WTC11 (cell line): Measurements from ENCODE around the gene PMEPA1. TPM values are rescaled to one million over a fixed set of nuclear protein-coding genes. Genes with fewer than 3 reads are reported as not detected.

Source experiments
- ATAC-seq: fragments of 200-7000 bp; cut with Tn5 transposase; 2 replicates; pipeline ENCODE4 v1.10.0; 2021; ENCODE audit warnings: mild to moderate bottlenecking, moderate library complexity
- CTCF ChIA-PET: fragments of 300-600 bp; sonication (Branson Sonifier 250); formaldehyde crosslinking; loops from one replicate; lab custom pipeline; 2021; ENCODE audit warnings: antibody characterized with exemption; lab: Charles Lee
- POLR2A ChIA-PET: fragments of 350-600 bp; sonication (Branson Sonifier 250); formaldehyde crosslinking; loops from one replicate; lab custom pipeline; 2021; ENCODE audit warnings: antibody characterized with exemption; lab: Charles Lee
- DNase-seq: peaks from one replicate; pipeline ENCODE4 v3.0.0; 2021; ENCODE audit warnings: low spot score
- H3K27ac Mint-ChIP-seq: 2 replicates; pipeline ENCODE4 v1.8.0; 2021; ENCODE audit warnings: mixed read lengths
- H3K27me3 Mint-ChIP-seq: 2 replicates; pipeline ENCODE4 v1.8.0; 2021; ENCODE audit warnings: low read depth, mild to moderate bottlenecking, moderate library complexity, mixed read lengths
- H3K36me3 Mint-ChIP-seq: 2 replicates; pipeline ENCODE4 v1.8.0; 2021; ENCODE audit warnings: mixed read lengths
- H3K4me1 Mint-ChIP-seq: 2 replicates; pipeline ENCODE4 v1.8.0; 2022; ENCODE audit warnings: mixed read lengths
- H3K4me3 Mint-ChIP-seq: 2 replicates; pipeline ENCODE4 v1.8.0; 2021; ENCODE audit warnings: mild to moderate bottlenecking, moderate library complexity, mixed read lengths
- H3K9me3 Mint-ChIP-seq: 2 replicates; pipeline ENCODE4 v1.8.0; 2021; ENCODE audit warnings: mixed read lengths
- CDX4 ChIP-seq: fragments of 250-450 bp; sonication (Bioruptor Pico); IDR thresholded peaks from 2 replicates; pipeline ENCODE4 v1.9.0; 2021; ENCODE audit warnings: moderate library complexity, mild to moderate bottlenecking, inconsistent platforms, borderline replicate concordance
- CREB1 ChIP-seq: sonication (generic); formaldehyde crosslinking; IDR thresholded peaks from 2 replicates; pipeline ENCODE4 v1.8.0; 2023; ENCODE audit warnings: mild to moderate bottlenecking, missing genetic modification reagents
- EMX1 ChIP-seq: fragments of 250-450 bp; sonication (Bioruptor Pico); IDR thresholded peaks from 2 replicates; pipeline ENCODE4 v1.8.0; 2021; ENCODE audit warnings: mild to moderate bottlenecking
- ETV6 ChIP-seq: sonication (generic); formaldehyde crosslinking; IDR thresholded peaks from 2 replicates; pipeline ENCODE4 v1.8.1; 2022; ENCODE audit warnings: mild to moderate bottlenecking, missing genetic modification reagents
- FOXK1 ChIP-seq: sonication (generic); formaldehyde crosslinking; IDR thresholded peaks from 2 replicates; pipeline ENCODE4 v1.8.0; 2022; ENCODE audit warnings: mild to moderate bottlenecking, moderate library complexity, missing genetic modification reagents
- GRHL2 ChIP-seq: fragments of 250-450 bp; sonication (Bioruptor Pico); IDR thresholded peaks from 2 replicates; pipeline ENCODE4 v1.8.0; 2022; ENCODE audit warnings: mild to moderate bottlenecking, moderate library complexity; ENCODE audit not compliant: insufficient replicate concordance, severe bottlenecking
- HMGA2 ChIP-seq: fragments of 250-450 bp; sonication (Bioruptor Pico); IDR thresholded peaks from 2 replicates; pipeline ENCODE4 v1.4.0; 2021; ENCODE audit warnings: mild to moderate bottlenecking, moderate library complexity
- IRF1 ChIP-seq: sonication (generic); formaldehyde crosslinking; IDR thresholded peaks from 2 replicates; pipeline ENCODE4 v1.8.0; 2023; ENCODE audit warnings: missing genetic modification reagents
- JUN ChIP-seq: sonication (generic); formaldehyde crosslinking; IDR thresholded peaks from 2 replicates; pipeline ENCODE4 v1.8.0; 2023; ENCODE audit warnings: mild to moderate bottlenecking, missing genetic modification reagents
- NFATC4 ChIP-seq: fragments of 250-450 bp; sonication (Bioruptor Pico); IDR thresholded peaks from 2 replicates; pipeline ENCODE4 v1.9.0; 2021; ENCODE audit warnings: mild to moderate bottlenecking
- NR3C1 ChIP-seq: sonication (generic); formaldehyde crosslinking; conservative IDR thresholded peaks from 2 replicates; pipeline ENCODE4 v1.8.1; 2023; ENCODE audit warnings: low read depth, mild to moderate bottlenecking, missing genetic modification reagents
- PRDM15 ChIP-seq: sonication (generic); formaldehyde crosslinking; IDR thresholded peaks from 2 replicates; pipeline ENCODE4 v1.8.0; 2022; ENCODE audit warnings: missing genetic modification reagents
- PRRX2 ChIP-seq: fragments of 250-450 bp; sonication (Bioruptor Pico); IDR thresholded peaks from 2 replicates; pipeline ENCODE4 v1.8.0; 2021; ENCODE audit warnings: mild to moderate bottlenecking
- RORB ChIP-seq: fragments of 250-450 bp; sonication (Bioruptor Pico); IDR thresholded peaks from 2 replicates; pipeline ENCODE4 v1.9.0; 2021; ENCODE audit warnings: mild to moderate bottlenecking
- SMAD3 ChIP-seq: sonication (generic); formaldehyde crosslinking; IDR thresholded peaks from 2 replicates; pipeline ENCODE4 v1.8.0; 2022; ENCODE audit warnings: missing genetic modification reagents, mild to moderate bottlenecking, borderline replicate concordance
- STAT6 ChIP-seq: sonication (generic); formaldehyde crosslinking; conservative IDR thresholded peaks from 2 replicates; pipeline ENCODE4 v1.8.1; 2023; ENCODE audit warnings: mild to moderate bottlenecking, low read depth, missing genetic modification reagents, moderate library complexity
- TCF7 ChIP-seq: sonication (generic); formaldehyde crosslinking; IDR thresholded peaks from 2 replicates; pipeline ENCODE4 v1.8.0; 2022; ENCODE audit warnings: mild to moderate bottlenecking, low read depth, missing genetic modification reagents, moderate library complexity
- TEAD1 ChIP-seq: sonication (generic); formaldehyde crosslinking; IDR thresholded peaks from 2 replicates; pipeline ENCODE4 v1.8.0; 2022; ENCODE audit warnings: mild to moderate bottlenecking, missing genetic modification reagents
- TEAD4 ChIP-seq: sonication (generic); formaldehyde crosslinking; IDR thresholded peaks from 2 replicates; pipeline ENCODE4 v1.8.0; 2022; ENCODE audit warnings: mild to moderate bottlenecking, missing genetic modification reagents
- ZNF138 ChIP-seq: sonication (generic); formaldehyde crosslinking; conservative IDR thresholded peaks from 2 replicates; pipeline ENCODE4 v1.8.1; 2022; ENCODE audit warnings: mild to moderate bottlenecking, moderate library complexity, missing genetic modification reagents
- ZNF512 ChIP-seq: sonication (generic); formaldehyde crosslinking; IDR thresholded peaks from 2 replicates; pipeline ENCODE4 v1.8.1; 2022; ENCODE audit warnings: missing genetic modification reagents, borderline replicate concordance
- total RNA-seq: library from RNA; stranded (reverse); gene quantifications from 3 replicates; pipeline ENCODE4 v1.2.3, GENCODE V29; 2021

The PMEPA1 gene
- total RNA-seq, 1 experiment from 2014 or later: 40.6 TPM

- no peak for TF ChIP-seq PRDM15 (CRISPR knock-in tag)
These were observed 41.6 kb upstream of the PMEPA1 start (continued) for GRCh38 chr20:57751411-57751810.

GRCh38 chr20:57749869-57750268 is 40.1 kb upstream of the PMEPA1 start:
- CTCF ChIA-PET: interaction anchor here (0.6 kb wide), 1 partner anchor 112 kb away, joined by 3 read pairs; no protein-coding TSS in a partner anchor
- H3K4me3 Mint-ChIP-seq: no peak overlapping the region
- ATAC-seq: no peak
- TF ChIP-seq TCF7 (no peak), NFATC4 (no peak)
- TF ChIP-seq, all 79 proteins: peak for 0
- DNase-seq: no peak
- Mint-ChIP-seq H3K27me3 (no peaks in the 10 kb centered on the region), H3K9me3 (no peaks in the 10 kb centered on the region), H3K27ac (no peak overlapping the region), H3K4me1 (peaks cover 21% of the 10 kb centered on the region), H3K36me3 (no peaks in the 10 kb centered on the region)
- POLR2A ChIA-PET: no interaction called here

GRCh38 chr20:57749131-57749690 is 39.4 kb upstream of the PMEPA1 start:
- Mint-ChIP-seq H3K27me3 (no peaks in the 10 kb centered on the region), H3K9me3 (no peaks in the 10 kb centered on the region), H3K36me3 (no peaks in the 10 kb centered on the region), H3K27ac (no peak overlapping the region), H3K4me1 (peaks cover 21% of the 10 kb centered on the region), H3K4me3 (no peak overlapping the region)
- ChIA-PET POLR2A (no interaction called here), CTCF (interaction anchor here (0.6 kb wide), 1 partner anchor 111 kb away, joined by 3 read pairs; no protein-coding TSS in a partner anchor)
- DNase-seq (no peak), ATAC-seq (no peak)
- TF ChIP-seq TEAD1 (CRISPR knock-in tag) (no peak), GRHL2 (CRISPR knock-in tag) (no peak)

- Mint-ChIP-seq H3K27me3 (no peaks in the 10 kb centered on the region), H3K36me3 (no peaks in the 10 kb centered on the region), H3K27ac (no peak overlapping the region), H3K4me1 (peaks cover 18% of the 10 kb centered on the region), H3K4me3 (no peak overlapping the region), H3K9me3 (no peaks in the 10 kb centered on the region)
- DNase-seq (no peak), ATAC-seq (no peak)
- CTCF ChIA-PET: interaction anchor here (1.2 kb wide), 1 partner anchor 12 kb away, joined by 4 read pairs; no protein-coding TSS in a partner anchor
- POLR2A ChIA-PET: no interaction called here
- TF ChIP-seq JUN (no peak), PRRX2 (CRISPR knock-in tag) (no peak), IRF1 (CRISPR knock-in tag) (no peak), CREB1 (no peak), ZNF512 (CRISPR knock-in tag) (no peak), RORB (CRISPR knock-in tag) (no peak), ZNF138 (CRISPR knock-in tag) (no peak), SMAD3 (CRISPR knock-in tag) (no peak), EMX1 (CRISPR knock-in tag) (no peak), HMGA2 (no peak), TEAD4 (CRISPR knock-in tag) (no peak), CDX4 (CRISPR knock-in tag) (no peak), ETV6 (no peak), TCF7 (no peak), NR3C1 (no peak), FOXK1 (CRISPR knock-in tag) (no peak), STAT6 (no peak)
These were observed 38.9 kb upstream of the PMEPA1 start for GRCh38 chr20:57748601-57749130.
